ENCODE data around the gene CEP70.

DNA sequence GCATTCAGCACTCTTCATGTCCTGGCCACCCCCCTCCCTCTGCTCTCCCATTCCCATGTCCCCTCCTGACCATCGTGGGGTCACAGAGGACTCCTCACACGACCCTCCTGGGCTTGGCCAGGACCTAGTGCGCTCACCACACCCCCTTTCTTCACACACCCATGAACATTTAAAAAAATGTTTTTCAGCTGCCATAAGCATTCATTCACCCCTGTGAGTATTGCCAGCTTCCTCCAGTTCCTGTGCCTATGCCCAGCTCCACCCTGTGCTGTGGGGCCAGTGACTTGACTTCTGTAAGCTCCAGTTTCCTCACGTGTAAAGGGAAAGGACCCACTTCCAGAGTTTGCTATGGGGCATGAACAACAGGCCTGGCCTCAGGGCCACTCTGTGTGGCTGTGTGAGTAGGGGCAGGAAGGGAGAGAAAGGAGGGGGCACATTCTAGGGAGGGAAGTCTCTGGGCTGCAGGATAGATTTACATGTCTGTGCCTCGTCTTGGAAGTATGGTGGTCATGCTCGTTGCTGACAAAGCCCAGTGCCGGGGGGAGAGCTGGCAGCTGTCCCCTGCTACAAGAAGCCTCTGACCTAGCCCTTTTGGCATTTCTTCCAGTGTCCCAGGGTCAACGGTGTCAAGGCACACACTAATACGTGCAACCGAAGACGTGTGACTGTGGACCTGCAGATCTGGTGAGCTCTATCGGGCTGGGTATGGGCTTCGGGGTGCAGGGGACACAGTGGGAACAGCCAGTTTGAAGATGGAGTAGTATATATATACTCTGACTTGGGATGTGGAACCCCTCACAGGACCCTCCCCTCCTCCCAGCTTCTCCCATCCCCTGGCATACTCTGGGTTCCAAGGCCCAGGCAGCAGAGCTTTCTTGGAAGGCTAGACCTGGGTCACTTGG is 136.8 kb downstream of the CEP70 start:
- TF ChIP-seq, protein P1, sequence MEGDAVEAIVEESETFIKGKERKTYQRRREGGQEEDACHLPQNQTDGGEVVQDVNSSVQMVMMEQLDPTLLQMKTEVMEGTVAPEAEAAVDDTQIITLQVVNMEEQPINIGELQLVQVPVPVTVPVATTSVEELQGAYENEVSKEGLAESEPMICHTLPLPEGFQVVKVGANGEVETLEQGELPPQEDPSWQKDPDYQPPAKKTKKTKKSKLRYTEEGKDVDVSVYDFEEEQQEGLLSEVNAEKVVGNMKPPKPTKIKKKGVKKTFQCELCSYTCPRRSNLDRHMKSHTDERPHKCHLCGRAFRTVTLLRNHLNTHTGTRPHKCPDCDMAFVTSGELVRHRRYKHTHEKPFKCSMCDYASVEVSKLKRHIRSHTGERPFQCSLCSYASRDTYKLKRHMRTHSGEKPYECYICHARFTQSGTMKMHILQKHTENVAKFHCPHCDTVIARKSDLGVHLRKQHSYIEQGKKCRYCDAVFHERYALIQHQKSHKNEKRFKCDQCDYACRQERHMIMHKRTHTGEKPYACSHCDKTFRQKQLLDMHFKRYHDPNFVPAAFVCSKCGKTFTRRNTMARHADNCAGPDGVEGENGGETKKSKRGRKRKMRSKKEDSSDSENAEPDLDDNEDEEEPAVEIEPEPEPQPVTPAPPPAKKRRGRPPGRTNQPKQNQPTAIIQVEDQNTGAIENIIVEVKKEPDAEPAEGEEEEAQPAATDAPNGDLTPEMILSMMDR (IDR thresholded peaks at IDR 0.05; ENCODE audit: insufficient read depth, low read depth, low read length): no peak
- no peak for TF ChIP-seq EZH2 (IDR thresholded peaks at IDR 0.05; ENCODE audit: insufficient read depth, low read length)
